HG03135 (cell line): ENCODE measurements around the gene MYL5.
"Not testable (repeated sequence)": the region's sequence is repeated elsewhere in the genome, so short reads cannot be mapped to it uniquely, and the experiment has no call there.

ENCODE experiments used
- ATAC-seq: cut with Tn5 transposase; IDR thresholded peaks from one replicate; pipeline ENCODE4 v1.9.1; 2021; ENCODE audit warnings: mild to moderate bottlenecking, moderate library complexity; ENCODE audit not compliant: unreplicated experiment

MYL5 gene

GRCh38 chr4:722851-723360 lies 48.6 kb downstream of the MYL5 start:
- no peak for ATAC-seq

GRCh38 chr4:723751-724530 lies 49.6 kb downstream of the MYL5 start:
- ATAC-seq: no peak

- ATAC-seq: no peak
These were observed 51.3 kb downstream of the MYL5 start for GRCh38 chr4:725391-726234.

DNA sequence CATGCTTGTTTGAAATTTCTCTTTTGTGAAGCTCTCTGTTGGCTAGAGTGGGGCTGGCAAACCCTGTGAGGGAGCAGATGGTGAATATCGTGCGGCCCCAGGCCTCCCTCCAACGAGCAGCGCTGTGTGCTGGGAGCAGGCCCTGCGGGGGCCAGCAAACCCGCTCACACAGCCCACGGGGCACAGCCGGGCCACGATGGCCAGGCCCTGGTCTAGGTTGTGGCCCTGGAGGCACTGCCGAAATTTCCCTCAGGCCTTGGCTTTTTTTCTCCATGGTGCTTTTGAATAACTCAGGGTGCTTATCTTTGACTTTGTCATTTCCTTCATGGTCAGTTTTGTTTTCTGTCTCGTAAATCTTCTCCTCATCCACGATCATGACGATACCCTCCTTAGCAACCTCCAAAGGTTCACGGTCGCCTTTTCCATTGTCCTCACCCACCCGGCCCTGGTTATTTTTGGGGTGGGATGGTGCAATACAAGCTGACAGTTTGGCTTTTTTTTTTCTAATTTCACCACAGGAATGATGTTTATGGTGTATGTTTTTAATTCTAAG lies 52.0 kb downstream of the MYL5 start:
- no peak for ATAC-seq

- ATAC-seq: no peak
These were observed 52.5 kb downstream of the MYL5 start for GRCh38 chr4:726838-727237.

DNA sequence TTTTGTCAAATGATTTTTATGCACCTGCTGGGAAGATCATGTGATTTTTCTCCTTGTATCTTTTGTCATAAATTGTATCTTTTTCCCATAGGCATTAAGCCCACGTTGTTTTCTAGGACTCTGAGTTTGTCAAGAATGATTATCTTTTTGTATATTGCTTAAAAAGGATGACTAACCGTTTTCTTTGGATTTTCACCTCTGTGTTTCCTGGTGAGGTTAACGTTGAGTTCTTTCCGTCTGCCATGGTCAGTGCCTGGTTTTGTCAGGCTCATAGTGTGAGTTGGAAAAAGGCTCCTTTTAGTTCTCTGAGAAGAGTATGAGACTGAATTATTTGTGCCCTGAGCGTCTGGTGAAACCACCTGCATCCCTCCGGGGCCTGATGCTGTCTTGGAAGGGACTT lies 53.2 kb downstream of the MYL5 start:
- no peak for ATAC-seq

DNA sequence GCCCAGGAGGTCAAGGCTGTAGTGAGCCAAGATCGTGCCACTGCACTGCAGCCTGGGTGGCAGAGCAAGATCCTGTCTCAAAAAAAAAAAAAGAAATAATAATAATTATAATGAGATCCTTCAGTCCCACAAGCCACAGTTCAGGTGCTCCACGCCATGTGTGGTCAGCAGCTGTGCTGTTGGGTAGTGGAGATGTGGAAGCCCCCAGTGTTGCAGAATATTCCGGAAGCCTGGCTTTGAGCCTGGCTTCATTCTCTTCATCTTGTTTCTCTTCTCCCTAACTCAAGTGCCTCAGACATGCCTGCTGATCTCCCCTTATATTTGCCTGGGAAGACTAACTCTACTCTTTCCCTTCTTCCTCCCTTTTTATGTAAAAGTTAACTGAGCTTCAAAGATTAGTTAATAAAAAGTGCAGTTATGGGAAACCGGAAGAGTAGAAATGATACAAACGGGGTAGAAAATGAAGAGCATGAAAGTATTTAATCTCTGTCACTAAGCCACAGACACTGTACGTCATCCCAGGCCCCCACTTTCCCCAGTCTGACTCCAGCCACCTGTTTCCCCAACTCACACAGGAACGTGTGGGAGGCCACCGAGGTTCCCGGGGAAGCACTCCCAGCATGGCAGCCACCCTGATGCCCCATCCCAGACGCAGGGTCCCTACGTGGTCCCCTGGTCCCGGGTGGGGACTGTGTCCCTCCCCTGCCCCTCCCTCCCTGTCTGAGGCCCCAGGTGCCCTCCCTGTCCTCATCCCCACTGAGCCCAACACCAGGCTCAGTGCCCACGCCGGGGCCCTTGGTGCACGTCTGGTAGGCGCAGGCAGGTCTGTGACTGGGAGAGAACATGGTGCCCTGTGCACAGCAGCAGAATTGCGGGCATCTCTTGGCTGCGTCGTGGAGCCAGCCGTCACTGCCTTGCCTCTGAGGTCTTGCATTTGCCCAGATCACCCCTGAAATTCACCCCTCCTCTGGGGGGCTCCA lies 55.3 kb downstream of the MYL5 start:
- ATAC-seq: no peak

GRCh38 chr4:730511-730910 lies 56.2 kb downstream of the MYL5 start:
- ATAC-seq: no peak

- ATAC-seq: not testable (repeated sequence)
These were observed 56.9 kb downstream of the MYL5 start for GRCh38 chr4:730946-731904.
